GM12891 (cell line): ENCODE data around the gene RASGRF1.

Source experiments
- POLR2A ChIP-seq: IDR thresholded peaks from 2 replicates; pipeline ENCODE4 v1.6.1; 2011; ENCODE audit warnings: low read depth, low read length, control low read depth
- POLR2AphosphoS5 ChIP-seq: IDR thresholded peaks from 2 replicates; pipeline ENCODE4 v1.6.1; 2011; ENCODE audit warnings: low read depth, low read length, control low read depth
- TAF1 ChIP-seq: IDR thresholded peaks from 2 replicates; pipeline ENCODE4 v1.6.1; 2011; ENCODE audit warnings: low read depth, low read length, control low read depth

- TF ChIP-seq POLR2AphosphoS5 = no peak
- no peak for TF ChIP-seq POLR2A
- TF ChIP-seq TAF1 = no peak
Measured at GRCh38 chr15:79004336-79004735, 86.2 kb downstream of the RASGRF1 start.
